Hepatocyte (in vitro differentiated cells): ENCODE results near the gene COL17A1. TPM values are rescaled to one million over a fixed set of nuclear protein-coding genes. Genes with fewer than 3 reads are reported as not detected.

Source experiments
- DNase-seq: peaks from one replicate; pipeline ENCODE4 v3.0.0-alpha.2; 2016; ENCODE audit warnings: low spot score
- H2AFZ ChIP-seq: fragments of 200-600 bp; sonication (generic); 2 replicates; pipeline ENCODE4 v1.6.0; 2016; ENCODE audit warnings: antibody characterized with exemption, mild to moderate bottlenecking
- H3K27ac ChIP-seq: fragments of 200-600 bp; sonication (generic); 2 replicates; pipeline ENCODE4 v1.5.1; 2016; ENCODE audit warnings: mild to moderate bottlenecking
- H3K27me3 ChIP-seq: fragments of 200-600 bp; sonication (generic); 2 replicates; pipeline ENCODE4 v1.6.1; 2016
- H3K36me3 ChIP-seq: fragments of 200-600 bp; sonication (generic); replicated peaks from 2 replicates; pipeline ENCODE4 v1.5.1; 2016; ENCODE audit warnings: low read depth; ENCODE audit not compliant: insufficient read depth
- H3K4me1 ChIP-seq: fragments of 200-600 bp; sonication (generic); 2 replicates; pipeline ENCODE4 v1.5.1; 2016; ENCODE audit warnings: mild to moderate bottlenecking, moderate library complexity; ENCODE audit not compliant: insufficient read depth
- H3K4me2 ChIP-seq: fragments of 200-600 bp; sonication (generic); 2 replicates; pipeline ENCODE4 v1.6.0; 2016
- H3K4me3 ChIP-seq: fragments of 200-600 bp; sonication (generic); 2 replicates; pipeline ENCODE4 v1.5.1; 2016; ENCODE audit warnings: mild to moderate bottlenecking
- H3K79me2 ChIP-seq: fragments of 200-600 bp; sonication (generic); 2 replicates; pipeline ENCODE4 v1.6.0; 2017; ENCODE audit warnings: mild to moderate bottlenecking
- H3K9me2 ChIP-seq: fragments of 200-600 bp; sonication (generic); replicated peaks from 2 replicates; pipeline ENCODE4 v1.6.0; 2017; ENCODE audit warnings: mild to moderate bottlenecking; ENCODE audit not compliant: insufficient read depth
- H3K9me3 ChIP-seq: fragments of 200-600 bp; sonication (generic); 2 replicates; pipeline ENCODE4 v1.5.1; 2016; ENCODE audit warnings: low read depth, mild to moderate bottlenecking
- H4K20me1 ChIP-seq: fragments of 200-600 bp; sonication (generic); 2 replicates; pipeline ENCODE4 v1.6.0; 2016; ENCODE audit warnings: mild to moderate bottlenecking; ENCODE audit not compliant: insufficient read depth, poor library complexity, severe bottlenecking
- EZH2 ChIP-seq: fragments of 200-600 bp; sonication (generic); IDR thresholded peaks from 2 replicates; pipeline ENCODE4 v1.6.1; 2016; ENCODE audit warnings: antibody characterized with exemption, mild to moderate bottlenecking, borderline replicate concordance
- EZH2phosphoT487 ChIP-seq: fragments of 200-600 bp; sonication (generic); IDR thresholded peaks from one replicate; pipeline ENCODE4 v1.6.1; 2018; ENCODE audit warnings: antibody characterized with exemption, mild to moderate bottlenecking, low read depth, moderate library complexity; ENCODE audit not compliant: unreplicated experiment, severe bottlenecking
- WGBS: methylation state at CpG from one replicate; pipeline ENCODE4 v1.1.6; 2016; ENCODE audit warnings: low lambda C conversion rate; ENCODE audit errors: missing lambda C conversion rate; 5-methylcytosine and 5-hydroxymethylcytosine counted together
- polyA plus RNA-seq: library from polyadenylated mRNA; unstranded; fragments of >200 nt; fragmentation: Nextera tagmentation; extraction: Ambion mirVana; gene quantifications from 2 replicates; pipeline ENCODE4 v1.2.1, GENCODE V29; 2016
- total RNA-seq: library from RNA; depleted of rRNA; stranded (reverse); fragments of >200 nt; gene quantifications from 2 replicates; pipeline ENCODE4 v1.2.3, GENCODE V29; 2014
- TF ChIP-seq, protein P1 (sequence below): fragments of 200-600 bp; sonication (generic); IDR thresholded peaks from 2 replicates; pipeline ENCODE4 v1.5.1; 2016; ENCODE audit warnings: antibody characterized with exemption, mild to moderate bottlenecking; ENCODE audit not compliant: poor library complexity

The COL17A1 gene
- total and polyA plus RNA-seq, 2 experiments from 2014 or later = 3.3 to 7.5 TPM

- H3K9me2 ChIP-seq = no peaks in the 10 kb centered on the region
- H3K4me1 ChIP-seq = no peaks in the 10 kb centered on the region
- no peak overlapping the region for H3K4me3 ChIP-seq
- H2AFZ ChIP-seq = no peak overlapping the region
- H3K27me3 ChIP-seq = no peaks in the 10 kb centered on the region
- no peaks in the 10 kb centered on the region for H4K20me1 ChIP-seq
- no peaks in the 10 kb centered on the region for H3K36me3 ChIP-seq
- WGBS = 99% methylated on average over 5 of the region's 5 CpGs
- TF ChIP-seq, protein P1, sequence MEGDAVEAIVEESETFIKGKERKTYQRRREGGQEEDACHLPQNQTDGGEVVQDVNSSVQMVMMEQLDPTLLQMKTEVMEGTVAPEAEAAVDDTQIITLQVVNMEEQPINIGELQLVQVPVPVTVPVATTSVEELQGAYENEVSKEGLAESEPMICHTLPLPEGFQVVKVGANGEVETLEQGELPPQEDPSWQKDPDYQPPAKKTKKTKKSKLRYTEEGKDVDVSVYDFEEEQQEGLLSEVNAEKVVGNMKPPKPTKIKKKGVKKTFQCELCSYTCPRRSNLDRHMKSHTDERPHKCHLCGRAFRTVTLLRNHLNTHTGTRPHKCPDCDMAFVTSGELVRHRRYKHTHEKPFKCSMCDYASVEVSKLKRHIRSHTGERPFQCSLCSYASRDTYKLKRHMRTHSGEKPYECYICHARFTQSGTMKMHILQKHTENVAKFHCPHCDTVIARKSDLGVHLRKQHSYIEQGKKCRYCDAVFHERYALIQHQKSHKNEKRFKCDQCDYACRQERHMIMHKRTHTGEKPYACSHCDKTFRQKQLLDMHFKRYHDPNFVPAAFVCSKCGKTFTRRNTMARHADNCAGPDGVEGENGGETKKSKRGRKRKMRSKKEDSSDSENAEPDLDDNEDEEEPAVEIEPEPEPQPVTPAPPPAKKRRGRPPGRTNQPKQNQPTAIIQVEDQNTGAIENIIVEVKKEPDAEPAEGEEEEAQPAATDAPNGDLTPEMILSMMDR = no peak
- TF ChIP-seq EZH2phosphoT487 = no peak
- TF ChIP-seq EZH2 = no peak
- H3K27ac ChIP-seq = no peak overlapping the region
- H3K9me3 ChIP-seq = no peaks in the 10 kb centered on the region
- H3K79me2 ChIP-seq = no peaks in the 10 kb centered on the region
- H3K4me2 ChIP-seq = no peak overlapping the region
- no peak for DNase-seq
Measured at GRCh38 chr10:104022026-104022425, 63.7 kb downstream of the COL17A1 start.

- H3K36me3 ChIP-seq = no peaks in the 10 kb centered on the region
Measured at GRCh38 chr10:104021246-104021645, 64.4 kb downstream of the COL17A1 start.

GRCh38 chr10:104020020-104020419 is 65.7 kb downstream of the COL17A1 start:
- H3K9me2 ChIP-seq = no peaks in the 10 kb centered on the region
- no peaks in the 10 kb centered on the region for H3K4me1 ChIP-seq
- H3K27me3 ChIP-seq = no peaks in the 10 kb centered on the region
- no peaks in the 10 kb centered on the region for H3K36me3 ChIP-seq
- TF ChIP-seq EZH2phosphoT487 (no peak), EZH2 (no peak)
- TF ChIP-seq, protein P1 = no peak
- no peak for DNase-seq
- H3K4me2 ChIP-seq = no peak overlapping the region
- 96% methylated on average over 1 of the region's 1 CpG for WGBS
- H4K20me1 ChIP-seq = no peaks in the 10 kb centered on the region
- no peak overlapping the region for H3K27ac ChIP-seq
- H3K4me3 ChIP-seq = no peak overlapping the region
- H3K9me3 ChIP-seq = no peaks in the 10 kb centered on the region
- H2AFZ ChIP-seq = no peak overlapping the region
- no peaks in the 10 kb centered on the region for H3K79me2 ChIP-seq

More at GRCh38 chr10:104021246-104021645, 64.4 kb downstream of the COL17A1 start:
- Histone ChIP-seq H3K4me2 (no peak overlapping the region), H3K9me2 (no peaks in the 10 kb centered on the region), H3K4me1 (no peaks in the 10 kb centered on the region), H2AFZ (no peak overlapping the region), H3K9me3 (no peaks in the 10 kb centered on the region), H3K4me3 (no peak overlapping the region), H3K27ac (no peak overlapping the region), H3K27me3 (no peaks in the 10 kb centered on the region), H3K79me2 (no peaks in the 10 kb centered on the region), H4K20me1 (no peaks in the 10 kb centered on the region)
- TF ChIP-seq EZH2phosphoT487 (no peak), EZH2 (no peak)
- TF ChIP-seq, protein P1 = no peak
- 97% methylated on average over 1 of the region's 1 CpG for WGBS
- no peak for DNase-seq

DNA sequence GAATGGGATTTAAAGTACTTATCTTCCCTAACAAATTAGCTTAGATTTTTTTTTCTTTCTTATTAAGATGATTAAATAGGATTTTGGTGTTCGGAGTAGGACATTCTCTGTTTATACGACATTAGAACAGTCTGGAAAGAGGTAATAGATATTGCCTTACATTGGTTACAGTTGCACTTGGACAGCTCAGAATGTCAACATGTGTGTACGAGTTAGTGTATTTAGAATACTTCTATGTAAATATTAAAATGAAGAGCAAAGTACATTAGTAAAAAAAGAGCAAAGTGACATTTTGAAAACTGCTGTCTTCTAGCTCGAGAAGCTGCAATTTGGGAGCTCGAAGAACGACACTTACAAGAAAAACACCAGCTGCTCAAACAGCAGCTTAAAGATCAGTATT is 67.2 kb downstream of the COL17A1 start:
- Histone ChIP-seq H3K9me3 (no peaks in the 10 kb centered on the region), H4K20me1 (no peaks in the 10 kb centered on the region), H3K79me2 (no peaks in the 10 kb centered on the region), H3K4me1 (no peaks in the 10 kb centered on the region), H3K27ac (no peak overlapping the region), H2AFZ (no peak overlapping the region), H3K9me2 (no peaks in the 10 kb centered on the region), H3K36me3 (no peaks in the 10 kb centered on the region), H3K27me3 (no peaks in the 10 kb centered on the region), H3K4me3 (no peak overlapping the region), H3K4me2 (no peak overlapping the region)
- 91% methylated on average over 6 of the region's 6 CpGs for WGBS
- TF ChIP-seq EZH2 (no peak), EZH2phosphoT487 (no peak)
- TF ChIP-seq, protein P1 = no peak
- DNase-seq = no peak
